ENCODE measurements around the gene RBPJL. TPM values are rescaled to one million over a fixed set of nuclear protein-coding genes. Genes with fewer than 3 reads are reported as not detected.

RBPJL gene
- total RNA-seq, 1 experiment from 2014 or later = not detected

DNA sequence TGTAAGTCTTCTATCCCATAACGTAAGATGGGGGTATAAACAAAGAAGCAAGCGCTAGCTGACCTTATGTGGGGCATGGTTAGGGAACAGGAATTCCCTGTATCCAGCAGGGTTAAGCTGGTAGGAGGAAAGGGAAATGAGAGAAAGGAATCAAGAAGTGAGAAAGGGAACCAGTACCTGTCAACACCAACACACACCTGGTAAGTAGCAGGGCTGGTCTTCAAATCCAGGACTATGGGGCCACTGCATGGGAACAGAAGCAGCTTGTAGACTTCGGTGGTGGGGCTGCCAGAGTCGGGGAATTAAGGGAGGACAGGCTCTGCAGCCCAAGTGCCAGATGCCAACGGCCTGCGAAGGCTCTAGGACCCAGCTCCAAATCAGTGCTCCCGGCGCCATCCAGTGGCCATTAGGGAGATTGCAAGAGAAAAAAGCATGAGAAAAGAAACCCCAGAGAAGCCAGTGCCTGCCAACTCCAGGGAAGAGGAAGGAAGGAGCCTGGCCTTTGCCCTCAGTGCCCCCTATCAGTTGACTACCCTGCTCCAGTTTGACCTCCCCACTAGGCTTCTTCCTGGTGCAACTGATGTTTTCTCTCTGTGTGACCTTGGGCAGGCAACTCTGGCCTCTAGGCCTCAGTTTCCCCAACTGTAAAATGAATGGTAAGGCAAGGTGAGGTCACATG lies 15.8 kb upstream of the RBPJL start:
- peak; percentile 79 for DNase-seq (ENCODE audit: low read depth)
- in situ Hi-C loops (cut with HindIII; ENCODE audit: low pct_unique_long_range_greater_than_20kb, low sequenced_read_pairs) = loop anchor here (25.0 kb wide), 1 partner anchor 179 kb away; the partner anchor contains the start of genes KCNS1, WFDC12 and WFDC5

DNA sequence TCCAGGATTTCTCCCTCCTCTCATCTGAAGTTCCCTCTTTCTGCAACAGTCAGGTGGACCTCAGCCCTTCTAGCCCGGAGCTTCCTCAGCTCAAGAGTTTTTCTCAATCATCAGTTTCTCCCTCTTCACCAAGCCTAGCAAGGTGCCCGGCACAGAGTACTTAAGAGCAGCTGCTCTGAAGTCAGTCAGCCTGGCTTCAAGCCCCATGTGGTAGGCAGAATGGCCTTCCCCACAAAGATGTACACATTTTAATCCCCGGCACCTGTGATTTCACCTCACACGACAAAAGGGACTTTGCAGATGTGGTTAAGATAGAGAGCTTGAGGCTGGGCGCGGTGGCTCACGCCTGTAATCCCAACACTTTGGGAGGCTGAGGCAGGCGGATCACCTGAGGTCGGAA lies 15.1 kb upstream of the RBPJL start:
- DNase-seq (ENCODE audit: low read depth) = no peak
- in situ Hi-C loops (cut with HindIII; ENCODE audit: low pct_unique_long_range_greater_than_20kb, low sequenced_read_pairs) = loop anchor here (25.0 kb wide), 1 partner anchor 179 kb away; the partner anchor contains the start of genes KCNS1, WFDC12 and WFDC5

DNA sequence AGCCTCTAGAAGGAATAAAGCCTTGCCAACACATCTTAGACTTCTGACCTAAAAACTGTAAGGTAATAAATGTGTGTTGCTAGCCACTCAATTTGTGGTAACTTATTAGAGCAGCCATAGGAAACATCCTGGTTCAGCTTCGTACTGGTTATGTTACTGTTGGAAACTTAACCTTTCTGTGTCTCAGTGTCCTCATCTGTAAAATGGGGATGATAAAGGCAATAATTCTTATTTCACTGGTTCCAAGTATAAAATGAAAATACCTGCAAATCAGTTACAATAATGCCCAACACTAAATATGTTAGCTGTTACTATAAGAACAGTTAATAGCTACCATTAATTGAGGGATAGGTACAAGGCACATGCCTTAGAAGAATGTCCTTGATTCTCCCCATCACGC lies 14.3 kb upstream of the RBPJL start:
- in situ Hi-C loops (cut with HindIII; ENCODE audit: low pct_unique_long_range_greater_than_20kb, low sequenced_read_pairs) = loop anchor here (25.0 kb wide), 1 partner anchor 180 kb away; the partner anchor contains the start of genes KCNS1, WFDC12 and WFDC5
- DNase-seq (ENCODE audit: low read depth) = no peak

DNA sequence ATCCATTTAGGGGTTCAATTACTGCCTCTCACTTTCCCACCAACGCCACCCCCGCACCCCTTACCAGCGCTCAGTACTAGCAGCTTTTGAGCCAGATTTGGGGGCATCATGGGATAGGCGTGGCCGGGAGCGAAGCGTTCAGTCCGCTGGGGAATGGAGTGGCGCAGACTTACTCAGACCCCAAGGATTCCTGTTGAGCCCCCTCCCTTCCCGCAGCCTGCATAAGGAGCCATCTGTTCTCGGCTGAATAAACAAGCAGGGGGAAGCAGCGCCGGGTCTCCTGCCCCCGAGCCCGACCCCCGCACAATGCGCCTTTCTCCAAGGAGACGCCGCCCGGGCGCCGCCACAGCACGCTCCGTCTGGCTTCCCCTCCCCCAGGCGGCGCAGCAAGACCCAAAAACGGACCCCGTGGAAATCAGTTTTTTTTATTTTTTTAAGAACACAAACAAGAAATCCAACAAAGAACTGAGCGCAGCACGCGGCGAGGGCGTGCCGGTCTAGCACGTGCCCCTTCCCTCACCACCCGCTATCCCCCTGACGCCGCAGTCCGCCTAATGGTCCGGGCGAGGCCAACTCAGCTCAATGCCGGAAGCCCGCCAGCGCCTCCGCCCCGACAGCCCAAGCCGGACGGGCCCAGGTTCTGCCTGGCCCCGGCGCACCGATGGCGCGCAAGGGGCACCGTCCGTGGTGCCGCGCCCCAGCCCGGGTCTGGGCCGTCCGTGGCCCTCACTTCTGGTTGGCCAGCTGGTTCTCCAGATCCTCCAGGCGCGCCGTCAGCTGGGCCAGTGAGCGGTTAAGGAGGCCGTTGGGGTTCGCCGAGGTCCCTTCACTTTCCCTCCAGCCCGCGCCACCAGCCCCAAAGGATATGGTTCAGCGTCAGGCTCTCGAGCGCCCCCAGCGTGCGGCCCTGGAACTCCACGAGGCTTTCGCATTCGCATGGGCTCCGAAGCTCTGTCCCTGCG lies 13.3 kb upstream of the RBPJL start:
- in situ Hi-C loops (cut with HindIII; ENCODE audit: low pct_unique_long_range_greater_than_20kb, low sequenced_read_pairs) = loop anchor here (25.0 kb wide), 1 partner anchor 181 kb away; the partner anchor contains the start of genes KCNS1, WFDC12 and WFDC5
- peak; percentile 88 for DNase-seq (ENCODE audit: low read depth)

DNA sequence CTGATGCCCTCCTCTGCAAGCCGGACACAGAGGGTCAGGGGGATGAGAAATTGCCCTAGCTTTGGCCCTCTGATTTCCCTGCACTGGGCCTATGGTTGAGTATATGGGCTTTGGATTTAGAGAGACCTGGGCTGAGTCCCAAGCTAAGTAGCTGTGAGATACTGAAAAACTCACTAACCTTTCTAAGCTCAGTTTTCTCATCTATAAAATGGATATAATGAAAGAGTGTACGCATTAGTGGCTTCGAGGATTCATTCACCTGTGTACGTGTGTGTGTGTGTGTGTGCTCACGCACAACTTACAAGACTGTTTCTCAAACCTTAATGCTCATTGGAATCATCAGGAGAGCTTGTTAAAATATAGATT lies 12.7 kb upstream of the RBPJL start:
- in situ Hi-C loops (cut with HindIII; ENCODE audit: low pct_unique_long_range_greater_than_20kb, low sequenced_read_pairs) = loop anchor here (25.0 kb wide), 1 partner anchor 182 kb away; the partner anchor contains the start of genes KCNS1, WFDC12 and WFDC5
- no peak for DNase-seq (ENCODE audit: low read depth)

DNA sequence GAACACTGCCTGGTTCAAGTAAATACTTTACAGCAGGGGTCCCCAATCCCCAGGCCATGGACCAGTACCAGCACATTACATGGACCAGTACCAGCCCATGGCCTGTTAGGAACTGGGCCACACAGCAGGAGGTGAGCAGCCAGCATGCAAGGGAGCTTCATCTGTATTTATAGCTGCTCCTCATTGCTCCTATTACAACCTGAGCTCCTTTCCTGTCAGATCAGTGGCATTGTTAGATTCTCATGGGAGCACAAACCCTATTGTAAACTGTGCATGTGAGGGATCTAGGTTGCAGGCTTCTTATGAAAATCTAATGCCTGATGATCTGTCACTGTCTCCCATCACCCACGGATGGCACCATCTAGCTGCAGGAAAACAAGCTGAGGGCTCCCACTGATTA lies 12.0 kb upstream of the RBPJL start:
- no peak for DNase-seq (ENCODE audit: low read depth)
- in situ Hi-C loops (cut with HindIII; ENCODE audit: low pct_unique_long_range_greater_than_20kb, low sequenced_read_pairs) = loop anchor here (25.0 kb wide), 1 partner anchor 182 kb away; the partner anchor contains the start of genes KCNS1, WFDC12 and WFDC5

DNA sequence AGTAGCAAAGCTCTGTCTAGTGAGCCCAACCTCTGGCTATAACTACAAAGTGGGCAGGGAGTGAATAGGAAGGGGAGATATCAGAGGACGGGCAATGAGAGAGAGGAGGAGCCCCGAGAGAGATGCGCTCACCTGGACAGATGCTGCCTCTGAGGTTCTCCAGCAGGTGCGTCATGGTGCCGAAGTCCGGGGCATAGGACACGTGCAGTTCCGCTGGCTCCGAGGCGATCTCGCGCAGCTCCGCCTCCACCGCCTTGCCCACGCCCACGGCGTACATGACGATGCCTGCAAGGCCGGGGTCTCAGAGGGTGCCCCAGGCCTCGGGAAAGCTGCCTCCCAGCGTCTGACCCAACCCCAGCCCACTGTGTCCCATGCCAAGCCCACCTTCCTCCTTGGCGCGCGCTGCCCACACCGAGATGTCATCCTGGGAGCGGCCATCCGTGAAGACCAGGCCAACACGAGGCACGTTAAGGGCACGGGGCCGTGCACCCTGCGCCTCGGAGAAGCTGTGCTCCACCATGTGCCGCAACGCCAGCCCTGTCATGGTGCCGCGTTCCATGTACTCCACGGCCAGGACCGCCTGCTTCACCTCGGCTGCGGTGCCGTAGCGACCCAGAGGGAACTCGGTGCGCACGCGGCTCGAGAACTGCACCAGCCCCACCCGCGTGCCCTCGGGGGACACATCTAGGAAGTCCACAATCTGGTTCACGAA lies 8.7 kb upstream of the RBPJL start:
- in situ Hi-C loops (cut with HindIII; ENCODE audit: low pct_unique_long_range_greater_than_20kb, low sequenced_read_pairs) = loop anchor here (25.0 kb wide), 1 partner anchor 186 kb away; the partner anchor contains the start of genes KCNS1, WFDC12 and WFDC5
- DNase-seq (ENCODE audit: low read depth) = no peak

DNA sequence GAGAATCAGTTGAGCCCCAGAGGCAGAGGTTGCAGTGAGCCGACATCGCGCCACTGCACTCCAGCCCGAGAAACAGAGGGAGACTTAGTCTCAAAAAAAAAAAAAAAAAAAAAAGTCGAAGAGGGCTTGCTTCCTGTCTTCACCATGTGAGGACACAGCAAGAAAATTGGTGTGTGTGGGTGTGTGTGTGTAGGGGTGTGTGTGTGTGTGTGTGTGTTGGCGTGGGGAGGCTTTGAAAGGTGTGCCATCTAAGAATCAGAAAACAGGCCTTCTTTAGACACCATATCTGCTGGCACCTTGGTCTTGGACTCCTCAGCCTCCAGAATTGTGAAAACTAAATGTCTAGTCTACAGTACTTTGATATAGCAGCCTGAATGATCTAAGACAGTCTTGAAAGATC lies 6.9 kb upstream of the RBPJL start:
- no peak for DNase-seq (ENCODE audit: low read depth)
- in situ Hi-C loops (cut with HindIII; ENCODE audit: low pct_unique_long_range_greater_than_20kb, low sequenced_read_pairs) = loop anchor here (25.0 kb wide), 1 partner anchor 187 kb away; the partner anchor contains the start of genes KCNS1, WFDC12 and WFDC5

DNA sequence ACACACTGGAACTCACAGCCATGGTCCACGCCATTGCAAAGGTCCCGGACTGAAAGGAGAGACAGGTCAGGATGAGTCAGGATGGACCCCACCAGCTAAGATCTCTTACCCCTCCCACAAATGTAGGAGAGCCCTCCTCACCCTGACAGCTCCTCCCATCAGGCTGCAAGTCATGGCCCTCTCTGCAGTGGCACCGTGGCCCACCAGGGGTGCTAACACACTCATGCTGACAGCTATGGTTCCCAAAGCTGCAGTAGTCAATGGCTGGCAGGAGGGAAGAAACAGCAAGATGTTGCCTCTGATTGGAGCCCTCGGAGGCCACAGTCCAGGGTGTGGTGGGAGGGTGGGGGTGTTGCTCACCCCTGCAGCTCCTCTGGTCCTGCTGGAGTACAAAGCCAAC lies 5.7 kb upstream of the RBPJL start:
- in situ Hi-C loops (cut with HindIII; ENCODE audit: low pct_unique_long_range_greater_than_20kb, low sequenced_read_pairs) = no loop called here

DNA sequence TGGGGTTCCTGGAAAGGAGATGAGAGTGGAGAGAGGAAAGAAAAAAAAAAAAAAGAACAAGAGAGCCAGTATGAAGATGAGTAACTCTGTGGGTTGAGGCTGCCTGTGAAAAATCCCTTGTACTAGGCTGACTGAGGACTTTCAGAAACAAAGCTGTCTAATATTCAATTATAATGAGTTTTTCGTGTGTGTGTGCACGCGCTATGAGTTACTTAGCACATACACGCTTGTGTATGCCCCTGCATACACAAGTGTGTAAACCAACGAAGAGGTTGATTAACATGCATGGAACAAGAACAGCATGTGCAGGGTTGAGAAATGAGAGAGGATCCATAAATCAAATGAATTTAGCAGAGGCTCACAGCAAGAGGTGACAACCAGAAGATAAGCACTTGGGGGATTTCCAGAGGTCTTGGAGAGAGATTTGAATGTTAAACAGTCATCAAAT lies 4.8 kb upstream of the RBPJL start:
- in situ Hi-C loops (cut with HindIII; ENCODE audit: low pct_unique_long_range_greater_than_20kb, low sequenced_read_pairs) = no loop called here
- no peak for DNase-seq (ENCODE audit: low read depth)

More for the DNA sequence above, 5.7 kb upstream of the RBPJL start:
- peak; percentile 70 for DNase-seq (ENCODE audit: low read depth)

DNA sequence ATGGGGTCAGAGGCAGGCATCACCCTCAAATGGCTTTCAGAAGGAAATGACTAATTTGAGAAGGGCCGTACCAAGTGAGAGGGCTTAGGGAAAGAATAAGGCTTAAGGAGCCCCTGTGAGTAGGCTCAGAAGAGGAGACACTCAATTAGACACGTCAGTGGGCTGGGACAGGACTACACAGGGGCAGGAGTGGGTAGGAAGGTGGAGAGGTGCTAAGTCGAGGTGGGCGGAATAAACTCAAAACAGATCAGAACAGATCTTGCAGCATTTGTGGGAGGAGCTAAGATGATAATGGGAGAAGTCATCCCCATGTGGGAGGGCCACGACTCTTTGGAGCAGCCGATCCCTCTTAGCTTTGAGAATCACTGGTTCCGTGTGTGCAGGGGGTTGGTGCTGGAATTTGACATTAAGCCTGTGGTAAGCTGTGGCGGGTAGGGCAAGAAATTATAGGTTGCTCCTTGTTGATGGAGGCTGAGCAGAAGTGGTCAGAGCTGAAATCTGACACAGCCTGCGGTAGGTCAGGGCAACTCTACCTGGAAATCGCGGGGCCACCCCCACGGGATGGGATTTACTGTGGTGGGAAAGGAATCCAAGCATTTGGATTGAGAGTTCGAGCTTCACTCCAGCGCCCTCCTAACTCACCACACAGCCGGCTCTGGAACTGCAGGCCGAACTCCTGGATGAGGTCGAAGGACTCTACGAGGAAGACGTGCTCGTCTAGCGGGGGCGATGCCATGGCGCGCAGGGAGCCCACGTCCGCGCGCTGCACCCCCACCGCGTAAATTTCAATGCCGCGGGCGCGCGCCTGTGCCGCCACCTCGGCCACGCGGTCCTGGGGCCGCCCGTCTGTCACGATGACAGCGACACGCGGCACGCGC lies 2.8 kb upstream of the RBPJL start:
- no peak for DNase-seq (ENCODE audit: low read depth)
- in situ Hi-C loops (cut with HindIII; ENCODE audit: low pct_unique_long_range_greater_than_20kb, low sequenced_read_pairs) = no loop called here

DNA sequence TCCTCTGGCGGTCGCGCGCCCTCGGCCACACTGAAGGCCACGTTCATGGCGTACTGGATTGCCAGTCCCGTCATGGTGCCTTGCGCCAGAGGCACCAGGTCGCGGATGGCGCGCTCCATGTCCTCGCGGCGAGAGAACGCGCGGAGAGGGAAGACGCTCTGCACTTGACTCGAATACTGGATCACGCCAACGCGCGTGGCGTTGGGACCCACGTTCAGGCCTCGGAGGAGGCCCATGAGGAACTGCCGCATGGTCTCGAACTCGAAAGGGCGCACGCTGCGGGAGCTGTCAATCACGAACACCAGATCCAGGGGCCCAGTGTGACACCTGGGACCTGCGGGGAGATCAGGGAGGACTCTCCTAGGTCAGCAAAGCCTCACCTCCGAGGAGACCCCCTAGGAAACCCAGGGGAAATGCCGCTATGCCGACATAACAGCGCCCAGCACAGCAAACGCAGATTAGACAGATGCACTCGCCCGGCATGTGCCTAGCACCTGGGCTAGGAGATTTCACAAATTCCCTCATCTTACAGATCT lies 2.1 kb upstream of the RBPJL start:
- DNase-seq (ENCODE audit: low read depth) = no peak
- in situ Hi-C loops (cut with HindIII; ENCODE audit: low pct_unique_long_range_greater_than_20kb, low sequenced_read_pairs) = no loop called here

DNA sequence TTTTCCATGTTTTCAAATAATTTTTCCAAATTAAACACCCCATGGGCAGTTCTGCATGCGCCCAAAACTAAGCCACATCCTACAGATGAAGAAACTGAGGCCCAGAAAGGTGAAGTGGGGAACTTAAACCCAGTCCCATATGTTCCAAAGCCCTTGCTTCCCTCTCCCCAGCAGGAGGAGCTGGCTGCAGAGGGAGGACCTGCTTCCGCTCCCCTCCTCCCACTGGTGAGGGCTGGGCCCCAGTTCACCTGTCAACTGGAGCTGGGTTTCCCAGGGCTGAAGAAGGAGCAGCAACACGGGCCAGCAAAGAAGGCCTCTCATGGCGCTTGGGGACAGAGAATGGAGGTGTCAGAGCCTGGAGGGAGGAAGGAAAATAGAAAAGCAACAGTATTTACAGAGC lies 1.4 kb upstream of the RBPJL start:
- in situ Hi-C loops (cut with HindIII; ENCODE audit: low pct_unique_long_range_greater_than_20kb, low sequenced_read_pairs) = no loop called here
- DNase-seq (ENCODE audit: low read depth) = no peak

DNA sequence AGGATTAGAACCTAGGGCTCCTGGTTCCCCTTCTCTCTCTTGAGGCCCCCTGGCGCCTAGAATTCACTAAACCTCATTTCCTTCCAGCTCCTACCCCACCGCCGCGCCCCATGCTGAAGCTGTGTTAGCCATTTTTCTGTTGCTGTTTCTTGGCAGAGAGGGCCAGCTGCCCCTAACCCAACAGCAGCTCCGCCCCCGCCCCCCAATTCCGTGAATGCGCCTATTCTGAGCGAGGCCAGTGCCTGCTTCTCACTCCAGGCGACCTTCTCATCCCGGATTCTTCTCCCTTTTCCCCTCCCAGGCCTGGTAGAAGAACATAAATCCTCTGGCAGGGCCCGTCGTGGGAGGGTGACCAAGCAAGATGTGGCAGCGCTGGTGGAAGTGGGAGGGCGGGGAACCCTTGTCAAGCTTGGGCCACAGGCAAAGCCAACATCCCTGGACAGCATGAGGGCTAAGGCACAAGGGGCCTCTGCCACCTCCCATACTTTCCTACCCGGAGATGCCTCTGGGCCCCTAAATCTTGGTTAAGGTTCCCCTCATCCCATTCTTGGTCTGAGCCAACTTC lies 518 bp downstream of the RBPJL start:
- in situ Hi-C loops (cut with HindIII; ENCODE audit: low pct_unique_long_range_greater_than_20kb, low sequenced_read_pairs) = no loop called here
- no peak for DNase-seq (ENCODE audit: low read depth)

DNA sequence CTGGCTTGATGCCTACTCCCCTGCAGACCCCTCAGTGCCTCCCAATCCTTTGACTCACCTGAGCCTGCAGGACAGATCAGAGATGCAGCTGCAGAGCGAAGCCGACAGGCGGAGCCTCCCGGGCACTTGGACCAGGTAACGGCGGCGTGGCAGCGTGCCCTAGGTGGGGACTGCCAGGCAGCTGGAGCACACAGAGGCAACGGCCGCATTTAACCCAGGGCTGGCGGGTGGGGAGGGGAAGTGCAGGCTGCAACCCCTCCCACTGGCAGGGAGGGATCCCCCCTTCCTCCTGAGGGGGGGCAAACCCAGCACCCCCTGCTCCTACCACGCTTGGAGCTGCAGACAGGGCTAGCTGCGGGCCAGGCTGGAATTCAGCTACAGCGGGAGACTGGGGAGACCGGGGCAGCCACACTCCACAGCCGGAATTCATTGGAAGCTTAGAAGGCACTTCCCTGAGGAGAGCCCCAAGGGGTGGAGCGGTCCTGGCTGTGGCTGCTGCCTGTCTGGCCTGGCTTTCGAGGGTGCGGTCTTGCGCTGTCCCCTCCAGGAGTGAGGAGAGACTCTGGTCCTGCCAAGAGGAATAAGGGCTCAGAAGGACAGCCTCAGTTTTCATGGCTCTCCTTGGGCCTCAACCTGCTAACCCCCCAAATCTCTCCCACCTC lies 1.6 kb downstream of the RBPJL start, which contains the start of gene MATN4:
Gene MATN4, minus strand, starts transcription at position 183 of the 662 bp plus-strand sequence. CDS start 2,717 bp downstream, outside the sequence.
- in situ Hi-C loops (cut with HindIII; ENCODE audit: low pct_unique_long_range_greater_than_20kb, low sequenced_read_pairs) = no loop called here

DNA sequence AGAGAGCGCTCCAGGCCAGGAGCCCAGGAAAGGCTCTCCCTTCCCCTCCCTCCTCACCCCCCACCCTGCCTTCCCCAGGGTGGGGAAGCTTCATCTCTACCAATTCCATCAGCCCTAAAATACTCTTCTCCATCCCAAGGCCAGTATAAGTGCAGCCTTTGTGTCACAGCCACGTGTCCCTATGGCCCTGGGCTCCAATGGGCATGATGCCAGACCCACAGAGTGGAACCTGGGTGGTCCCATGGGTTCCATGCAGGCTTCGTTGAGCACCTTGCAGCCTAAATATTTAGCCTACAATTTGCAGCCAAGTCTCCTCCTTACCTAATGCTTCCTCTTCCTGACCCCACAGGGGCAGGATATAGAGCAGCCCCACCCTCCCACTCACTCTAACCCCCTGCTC lies 2.4 kb downstream of the RBPJL start:
- in situ Hi-C loops (cut with HindIII; ENCODE audit: low pct_unique_long_range_greater_than_20kb, low sequenced_read_pairs) = no loop called here

More for the DNA sequence above, 1.6 kb downstream of the RBPJL start, which contains the start of gene MATN4:
- no peak for DNase-seq (ENCODE audit: low read depth)

More for the DNA sequence above, 2.4 kb downstream of the RBPJL start:
- DNase-seq (ENCODE audit: low read depth) = no peak

All from Caki2 (cell line).